ENCODE measurements around the gene NEK7.

DNA sequence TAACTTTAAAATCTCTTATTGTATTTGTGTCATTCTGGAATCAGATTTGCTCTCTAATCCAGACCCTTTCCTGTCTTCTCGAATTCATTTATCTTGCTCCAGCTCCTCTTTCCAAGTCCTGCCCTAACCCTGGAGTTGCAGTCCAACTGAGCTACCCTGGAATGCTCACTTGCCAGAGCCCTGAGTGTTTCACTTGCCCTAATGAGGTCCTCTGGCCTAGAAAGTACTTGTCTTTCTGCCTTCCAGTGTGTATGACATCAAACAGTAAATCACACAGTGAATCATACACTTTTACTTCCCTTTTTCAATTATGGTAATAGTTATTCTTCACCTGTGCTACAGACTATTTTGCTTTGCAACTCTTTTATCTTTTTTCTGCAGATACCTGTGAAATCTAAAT is 96.9 kb downstream of the NEK7 start:
- TF ChIP-seq EZH2phosphoT487 (IDR thresholded peaks at IDR 0.05; ENCODE audit: insufficient read depth, low read depth) (no peak), EZH2 (IDR thresholded peaks at IDR 0.05; ENCODE audit: insufficient read depth, poor library complexity, severe bottlenecking) (no peak)

Measured in GM23248 (cell line).